ENCODE measurements around the gene DNAI7.

Gene DNAI7

DNA sequence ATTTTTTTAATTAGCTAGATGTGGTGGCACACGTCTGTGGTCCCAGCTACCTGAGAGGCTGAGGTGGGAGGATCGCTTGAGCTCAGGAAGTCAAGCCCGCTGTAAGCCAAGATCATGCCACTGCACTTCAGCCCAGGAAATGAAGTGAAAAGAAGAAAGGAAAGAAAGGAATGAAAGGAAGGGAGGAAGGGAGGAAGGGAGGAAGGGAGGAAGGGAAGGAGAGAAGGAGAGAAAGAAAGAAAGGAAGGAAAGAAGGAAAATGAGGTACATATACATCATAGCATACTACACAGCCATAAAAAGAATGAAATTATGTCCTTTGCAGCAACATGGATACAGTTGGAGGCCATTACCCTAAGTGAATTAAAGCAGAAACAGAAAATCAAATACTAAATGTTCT is 12.2 kb downstream of the DNAI7 start:
- DNase-seq = no peak

- no peak for DNase-seq
Measured at GRCh38 chr12:25162866-25163265, 32.1 kb downstream of the DNAI7 start.

GRCh38 chr12:25156061-25156460 is 38.9 kb downstream of the DNAI7 start:
- no peak for DNase-seq

GRCh38 chr12:25155022-25155576 is 39.9 kb downstream of the DNAI7 start:
- DNase-seq = no peak

GRCh38 chr12:25152055-25152454 is 42.9 kb downstream of the DNAI7 start:
- no peak for DNase-seq

DNA sequence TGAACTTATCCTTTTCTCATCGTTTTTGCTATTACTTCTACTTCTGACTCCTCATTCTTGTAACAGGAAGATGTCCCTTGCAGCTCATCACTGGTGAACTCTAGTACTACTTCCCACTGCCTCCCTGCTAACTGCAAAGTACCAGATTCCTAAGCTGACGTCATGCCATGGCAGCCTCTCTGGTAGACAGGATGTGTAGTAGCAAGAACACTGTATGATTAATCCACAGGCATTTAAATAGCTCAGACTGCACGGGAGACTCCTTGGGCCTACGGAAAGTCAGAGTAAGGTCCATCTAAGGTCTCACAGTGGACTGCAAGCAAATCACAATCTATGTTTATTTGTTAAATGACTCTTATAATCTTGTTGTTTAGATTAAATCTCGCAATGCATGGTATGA is 43.5 kb downstream of the DNAI7 start:
- DNase-seq = peak; percentile 93

- DNase-seq = no peak
Measured at GRCh38 chr12:25146686-25147085, 48.3 kb downstream of the DNAI7 start.

DNA sequence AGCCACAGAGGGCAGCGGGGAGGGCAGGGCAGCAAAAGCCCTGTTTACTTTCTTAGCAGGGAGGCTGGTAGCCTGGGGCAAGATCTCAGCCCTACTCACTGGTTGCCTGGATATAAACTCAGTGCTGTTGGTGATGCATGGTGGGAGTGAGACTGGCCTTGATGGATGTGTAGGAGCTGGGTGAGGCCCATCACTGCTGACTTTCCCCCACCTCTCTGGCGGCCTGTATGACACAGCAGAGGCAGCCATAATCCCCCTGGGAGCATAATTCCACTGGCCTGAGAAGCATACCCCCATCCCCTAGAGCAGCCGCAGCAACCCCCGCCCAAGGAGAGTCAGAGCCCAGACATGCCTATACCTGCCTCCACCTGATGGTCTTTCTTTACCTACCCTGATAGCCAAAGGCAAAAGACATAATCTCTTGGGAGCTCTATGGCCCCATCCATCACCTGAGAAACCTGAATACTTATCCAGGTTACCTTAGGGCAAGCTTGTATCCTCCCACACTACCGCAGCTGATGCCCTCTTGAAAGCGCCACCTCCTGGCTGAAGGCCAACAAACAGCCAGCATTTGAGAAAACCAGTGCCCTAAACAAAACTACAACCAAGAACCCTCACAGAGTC is 59.3 kb downstream of the DNAI7 start:
- peak; percentile 53 for DNase-seq

- DNase-seq = no peak
Measured at GRCh38 chr12:25131270-25131669, 63.7 kb downstream of the DNAI7 start.

DNA sequence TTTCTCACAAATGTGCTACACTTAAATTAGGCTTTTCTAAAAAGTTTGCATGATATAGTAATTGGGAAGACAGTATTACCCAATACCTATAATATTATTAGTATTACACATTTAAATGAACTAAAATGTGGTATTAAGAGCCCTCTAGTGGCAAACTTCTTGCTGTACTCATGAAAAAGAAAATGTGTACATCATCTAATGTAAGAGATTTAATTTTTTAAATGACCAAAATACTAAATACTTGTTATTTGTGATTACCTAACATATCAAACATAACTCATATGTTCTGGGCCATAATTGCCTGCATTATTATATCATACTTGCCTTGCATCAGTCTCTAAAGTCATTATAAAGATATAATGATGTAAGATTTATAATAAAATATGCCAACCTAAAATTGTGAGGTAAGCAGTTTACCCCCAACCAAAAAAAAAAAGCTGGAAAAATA is 64.2 kb downstream of the DNAI7 start:
- no peak for DNase-seq

DNA sequence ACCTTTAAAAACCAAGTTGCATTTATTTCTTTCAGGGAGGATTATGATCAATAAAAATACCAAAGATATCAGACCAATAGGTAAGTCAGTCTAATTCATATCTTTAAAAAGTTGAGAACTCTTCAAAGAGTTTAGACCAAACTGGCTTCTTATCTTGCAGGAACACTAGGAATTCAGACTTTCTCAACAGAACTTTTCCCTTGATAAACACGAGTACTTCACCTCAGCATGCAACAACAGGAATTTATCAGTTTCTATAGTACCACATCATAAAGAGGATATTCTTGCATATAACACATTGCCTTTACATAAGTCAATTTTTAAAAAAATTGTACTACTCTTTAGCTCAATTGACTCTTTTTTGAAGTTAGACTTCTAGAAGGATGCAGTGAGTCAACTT is 68.2 kb downstream of the DNAI7 start:
- no peak for DNase-seq

GRCh38 chr12:25126101-25126500 is 68.9 kb downstream of the DNAI7 start:
- DNase-seq = no peak

DNA sequence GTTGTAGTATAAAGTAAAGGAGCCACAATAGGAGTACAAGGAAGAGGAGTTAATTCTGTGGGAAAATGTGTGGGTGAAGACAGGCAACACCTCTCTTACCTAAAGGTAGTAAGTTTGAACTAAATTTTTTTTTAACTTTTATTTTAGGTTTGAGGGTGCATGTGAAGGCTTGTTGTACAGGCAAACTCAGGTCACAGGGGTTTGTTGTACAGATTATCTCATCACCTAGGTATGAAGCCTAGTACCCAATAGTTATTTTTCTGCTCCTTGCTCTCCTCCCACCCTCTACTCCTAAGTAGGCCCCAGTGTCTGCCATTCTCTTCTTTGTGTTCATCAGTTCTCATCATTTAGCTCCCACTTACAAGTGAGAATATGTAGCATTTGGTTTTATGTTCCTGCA is 70.5 kb downstream of the DNAI7 start:
- no peak for DNase-seq

DNA sequence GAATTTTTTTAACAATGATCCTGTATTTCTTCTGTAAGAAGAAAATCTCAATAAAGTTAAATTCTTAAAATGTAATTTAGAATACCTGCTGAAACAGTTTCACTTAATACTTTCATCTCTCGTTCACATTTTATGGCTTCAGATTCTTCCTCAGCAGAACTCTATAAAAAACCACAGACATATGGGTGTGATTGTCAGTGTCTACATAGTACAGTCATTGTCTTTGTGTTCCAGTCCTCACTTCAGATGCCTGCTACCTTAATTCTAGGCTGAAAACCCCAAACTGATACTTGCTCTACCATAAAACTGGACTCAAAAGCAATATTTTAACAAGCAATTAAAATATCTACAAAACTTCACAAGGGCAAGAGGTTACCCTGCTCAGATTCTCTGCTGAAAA is 71.8 kb downstream of the DNAI7 start:
- no peak for DNase-seq

DNA sequence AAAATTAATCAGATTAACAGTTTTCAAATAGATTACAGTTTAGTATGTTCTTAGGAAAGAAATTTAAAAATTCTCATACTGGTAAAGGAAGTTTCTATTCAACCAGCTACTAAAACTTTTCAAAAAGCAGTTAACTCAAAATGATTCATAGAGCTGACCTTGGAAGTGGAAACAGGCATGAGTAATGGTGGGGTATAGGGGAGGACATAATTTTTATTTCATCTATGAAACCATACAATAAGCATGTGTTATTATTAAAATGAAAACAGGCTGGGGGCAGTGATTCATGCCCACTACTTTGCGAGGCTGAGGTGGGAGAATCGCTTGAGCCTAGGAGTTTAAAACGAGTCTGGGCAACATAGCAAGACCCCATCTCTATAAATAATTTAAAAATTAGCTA is 73.0 kb downstream of the DNAI7 start:
- DNase-seq = no peak

DNA sequence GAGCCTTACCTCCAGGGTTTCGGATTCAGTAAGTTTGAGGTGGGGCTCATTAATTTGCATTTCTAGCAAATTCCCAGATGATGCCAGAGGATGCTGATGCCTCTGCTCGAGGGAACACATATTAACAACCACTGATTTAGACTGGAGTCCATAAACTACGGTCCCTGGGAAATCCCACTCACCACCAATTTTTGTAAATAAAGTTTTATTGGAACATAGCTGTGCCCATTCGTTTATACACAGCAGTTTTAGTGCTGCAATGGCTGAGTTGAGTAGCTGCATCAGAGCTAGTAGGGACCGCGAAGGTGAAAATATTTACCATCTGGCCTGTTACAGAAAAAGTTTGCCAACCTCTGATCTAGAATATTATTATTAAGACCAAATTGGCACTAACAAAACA is 73.8 kb downstream of the DNAI7 start:
- no peak for DNase-seq

DNA sequence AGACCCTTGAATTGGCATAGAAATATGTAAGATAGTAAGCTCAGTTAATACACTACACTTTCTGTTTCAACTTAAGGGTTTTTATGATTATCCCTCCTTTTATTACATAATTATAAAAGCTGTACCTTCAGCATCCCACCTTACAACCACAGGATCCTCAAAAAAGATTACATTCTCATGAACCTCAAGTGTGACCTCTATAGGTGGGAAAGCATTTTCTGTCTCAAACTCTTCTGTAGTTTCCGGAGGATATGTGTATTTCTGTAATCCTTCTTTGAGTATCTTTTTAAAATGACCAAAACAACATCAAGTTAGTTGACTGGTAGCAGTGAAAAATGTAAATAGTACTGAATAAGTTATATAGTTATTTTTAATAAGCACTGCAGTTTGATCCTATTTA is 75.9 kb downstream of the DNAI7 start:
- no peak for DNase-seq

DNA sequence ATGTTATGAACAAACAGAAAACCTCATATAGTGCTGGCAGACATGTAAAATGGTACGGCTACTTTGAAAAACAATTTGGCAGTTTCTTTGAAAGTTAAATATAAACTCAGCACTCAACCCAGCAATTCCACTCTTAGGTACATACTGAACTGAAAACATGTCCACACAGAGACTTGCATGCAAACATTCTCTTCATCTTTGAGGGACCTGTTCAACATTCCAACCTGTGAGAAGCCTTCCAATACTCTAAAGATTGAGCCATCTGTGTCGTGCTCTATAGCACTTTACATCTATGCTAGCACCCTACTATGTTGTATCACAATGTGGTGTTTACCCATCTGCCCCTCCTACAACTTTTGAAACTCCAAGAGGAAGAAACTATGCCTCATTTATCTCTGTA is 79.3 kb downstream of the DNAI7 start:
- DNase-seq = no peak

GRCh38 chr12:25113651-25114050 is 81.3 kb downstream of the DNAI7 start:
- DNase-seq = no peak

DNA sequence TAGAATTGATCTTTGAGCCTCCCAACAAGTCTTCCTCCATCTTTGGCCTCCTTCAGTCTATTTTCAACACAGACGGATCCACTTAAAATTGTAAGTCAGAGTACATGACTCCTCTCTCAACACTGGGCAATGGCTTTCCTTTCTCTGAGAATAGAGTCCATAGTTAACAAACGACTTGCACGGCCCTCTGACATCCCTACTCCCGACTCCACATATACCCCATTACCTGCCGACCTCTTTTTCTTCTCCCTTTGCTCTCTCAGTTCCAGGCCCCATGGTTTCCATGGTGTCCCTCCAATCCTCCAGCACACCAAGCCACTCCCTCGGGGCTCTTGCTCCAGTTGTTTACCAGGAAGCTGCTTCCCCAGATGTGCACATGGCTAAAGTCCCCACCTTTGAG is 84.7 kb downstream of the DNAI7 start:
- no peak for DNase-seq

DNA sequence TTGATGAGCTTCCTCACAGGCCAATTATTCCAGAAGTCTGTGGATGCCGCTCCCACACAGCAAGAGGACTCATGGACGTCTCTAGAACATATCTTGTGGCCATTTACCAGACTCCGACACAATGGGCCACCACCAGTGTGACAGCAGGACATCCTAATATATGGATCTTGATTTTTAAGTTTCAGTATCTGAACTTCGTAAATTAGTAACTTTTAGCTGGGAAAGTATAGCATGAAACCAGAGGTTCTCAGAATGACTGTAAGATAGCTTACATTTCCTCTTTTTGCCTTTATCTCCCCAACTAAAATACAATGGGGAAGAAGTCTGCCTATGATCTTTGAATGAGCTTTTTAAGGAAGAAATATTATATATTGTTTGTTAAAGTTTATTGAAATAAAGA is 87.0 kb downstream of the DNAI7 start:
- DNase-seq = no peak

DNA sequence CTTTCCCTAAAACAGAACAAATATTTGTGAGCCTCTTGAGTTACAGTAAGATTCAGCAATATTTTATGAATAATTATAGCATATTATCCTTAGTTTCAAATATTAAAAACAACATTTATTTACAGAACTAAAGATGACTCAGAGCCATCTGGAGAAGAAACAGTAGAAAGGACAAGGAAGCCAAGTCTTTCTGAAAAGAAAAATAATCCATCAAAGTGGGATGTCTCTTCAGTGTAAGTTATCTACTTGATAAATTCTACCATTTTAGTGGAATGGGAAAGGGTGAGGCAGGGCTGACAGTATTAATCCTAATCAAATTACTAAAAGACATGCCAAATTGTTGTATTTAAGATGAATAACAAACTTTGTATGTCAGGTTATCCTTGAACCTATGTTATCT is 88.1 kb downstream of the DNAI7 start:
- DNase-seq = no peak

GRCh38 chr12:25102402-25102801 is 92.6 kb downstream of the DNAI7 start:
- no peak for DNase-seq

DNA sequence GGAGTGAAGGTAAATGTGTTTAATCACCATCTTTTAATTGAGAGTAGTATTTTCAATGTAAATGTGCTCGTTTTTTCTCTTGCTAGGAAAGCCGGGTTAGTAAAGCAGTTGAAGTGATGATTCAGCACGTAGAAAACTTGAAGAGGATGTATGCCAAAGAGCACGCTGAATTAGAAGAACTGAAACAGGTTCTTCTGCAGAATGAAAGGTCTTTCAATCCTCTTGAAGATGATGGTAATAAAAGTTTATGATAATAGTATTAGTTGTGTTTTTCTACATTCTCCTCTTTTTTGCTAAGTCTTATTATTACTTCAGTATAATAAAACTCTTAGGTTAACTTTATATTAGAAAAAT is 93.9 kb downstream of the DNAI7 start:
- no peak for DNase-seq

Measured in NCI-H226 (cell line).